ENCODE results near the gene EPAS1. TPM values are rescaled to one million over a fixed set of nuclear protein-coding genes. Genes with fewer than 3 reads are reported as not detected.

The EPAS1 gene
- total and polyA plus RNA-seq, 2 experiments from 2014 or later = 47.5 to 73.8 TPM

GRCh38 chr2:46339200-46339599, 42.0 kb downstream of the EPAS1 start:
- Histone ChIP-seq H3K4me3 (no peak overlapping the region), H3K27ac (no peak overlapping the region), H3K9me2 (ENCODE audit: insufficient read depth) (no peaks in the 10 kb centered on the region), H3K4me2 (ENCODE audit: unreplicated experiment) (no peak overlapping the region), H3K9ac (no peak overlapping the region), H2AFZ (no peak overlapping the region), H3K36me3 (ENCODE audit: low read depth) (no peaks in the 10 kb centered on the region), H3K9me3 (ENCODE audit: low read depth) (no peaks in the 10 kb centered on the region), H3K4me1 (ENCODE audit: insufficient read depth) (peaks cover 35% of the 10 kb centered on the region), H3K79me2 (ENCODE audit: insufficient read depth) (peaks cover 78% of the 10 kb centered on the region), H3F3A (ENCODE audit: insufficient read depth) (peaks cover 32% of the 10 kb centered on the region), H3K27me3 (replicated peaks; ENCODE audit: insufficient read depth) (no peaks in the 10 kb centered on the region), H4K20me1 (ENCODE audit: insufficient read depth) (0 out of 2 replicates have a peak, but pooled peaks cover 4% of the 10 kb centered on the region)
- 80 to 85% methylated on average over 6 of the region's 6 CpGs for whole genome bisulfite sequencing, 2 experiments (ENCODE audit: low coverage in 1 of 2, low lambda C conversion rate in 2 of 2, missing lambda C conversion rate in 2 of 2)
- in situ Hi-C loops (cut with MboI) = no loop called here
- DNase-seq = no peak
- TF ChIP-seq EZH2 (IDR thresholded peaks at IDR 0.05; ENCODE audit: insufficient read depth, poor library complexity, severe bottlenecking) (no peak), EZH2phosphoT487 (IDR thresholded peaks at IDR 0.05; ENCODE audit: insufficient read depth, low read depth) (no peak)

- WGBS, 2 experiments (ENCODE audit: low coverage in 1 of 2, low lambda C conversion rate in 2 of 2, missing lambda C conversion rate in 2 of 2) = 93% methylated on average over 12 of the region's 12 CpGs
- H3F3A ChIP-seq (ENCODE audit: insufficient read depth) = peaks cover 28% of the 10 kb centered on the region
- in situ Hi-C loops (cut with MboI) = no loop called here
- no peak overlapping the region for H3K27ac ChIP-seq
- H3K79me2 ChIP-seq (ENCODE audit: insufficient read depth) = peaks cover 85% of the 10 kb centered on the region
- H3K9me2 ChIP-seq (ENCODE audit: insufficient read depth) = no peaks in the 10 kb centered on the region
- no peaks in the 10 kb centered on the region for H3K27me3 ChIP-seq (replicated peaks; ENCODE audit: insufficient read depth)
- peak; percentile 20 for DNase-seq
- H3K9me3 ChIP-seq (ENCODE audit: low read depth) = no peaks in the 10 kb centered on the region
- H4K20me1 ChIP-seq (ENCODE audit: insufficient read depth) = 0 out of 2 replicates have a peak, but pooled peaks cover 4% of the 10 kb centered on the region
- H3K9ac ChIP-seq = no peak overlapping the region
- peaks cover 31% of the 10 kb centered on the region for H3K4me1 ChIP-seq (ENCODE audit: insufficient read depth)
- no peaks in the 10 kb centered on the region for H3K36me3 ChIP-seq (ENCODE audit: low read depth)
- H3K4me2 ChIP-seq (ENCODE audit: unreplicated experiment) = no peak overlapping the region
- TF ChIP-seq EZH2 (IDR thresholded peaks at IDR 0.05; ENCODE audit: insufficient read depth, poor library complexity, severe bottlenecking) (no peak), EZH2phosphoT487 (IDR thresholded peaks at IDR 0.05; ENCODE audit: insufficient read depth, low read depth) (no peak)
- no peak overlapping the region for H3K4me3 ChIP-seq
- no peak overlapping the region for H2AFZ ChIP-seq
Observed at GRCh38 chr2:46339676-46340459, 42.7 kb downstream of the EPAS1 start.

GRCh38 chr2:46340740-46341420, 43.7 kb downstream of the EPAS1 start:
- Histone ChIP-seq H3K27ac (no peak overlapping the region), H3K4me2 (ENCODE audit: unreplicated experiment) (no peak overlapping the region), H3K4me3 (no peak overlapping the region), H3K9ac (no peak overlapping the region), H3K9me2 (ENCODE audit: insufficient read depth) (no peaks in the 10 kb centered on the region), H2AFZ (no peak overlapping the region), H3K79me2 (ENCODE audit: insufficient read depth) (peaks cover 95% of the 10 kb centered on the region), H4K20me1 (ENCODE audit: insufficient read depth) (0 out of 2 replicates have a peak, but pooled peaks cover 4% of the 10 kb centered on the region), H3K36me3 (ENCODE audit: low read depth) (no peaks in the 10 kb centered on the region), H3F3A (ENCODE audit: insufficient read depth) (peaks cover 19% of the 10 kb centered on the region), H3K9me3 (ENCODE audit: low read depth) (no peaks in the 10 kb centered on the region), H3K4me1 (ENCODE audit: insufficient read depth) (peaks cover 21% of the 10 kb centered on the region), H3K27me3 (replicated peaks; ENCODE audit: insufficient read depth) (no peaks in the 10 kb centered on the region)
- 84 to 85% methylated on average over 4 of the region's 4 CpGs for WGBS, 2 experiments (ENCODE audit: low coverage in 1 of 2, low lambda C conversion rate in 2 of 2, missing lambda C conversion rate in 2 of 2)
- DNase-seq = no peak
- TF ChIP-seq EZH2phosphoT487 (IDR thresholded peaks at IDR 0.05; ENCODE audit: insufficient read depth, low read depth) = no peak
- no peak for TF ChIP-seq EZH2 (IDR thresholded peaks at IDR 0.05; ENCODE audit: insufficient read depth, poor library complexity, severe bottlenecking)
- in situ Hi-C loops (cut with MboI) = no loop called here

- H3K9ac ChIP-seq = no peak overlapping the region
- H3F3A ChIP-seq (ENCODE audit: insufficient read depth) = peaks cover 3% of the 10 kb centered on the region; the same call in 1 of the 2 replicates
- H3K4me3 ChIP-seq = no peak overlapping the region
- H3K36me3 ChIP-seq (ENCODE audit: low read depth) = no peaks in the 10 kb centered on the region
- no peak overlapping the region for H2AFZ ChIP-seq
- TF ChIP-seq EZH2 (IDR thresholded peaks at IDR 0.05; ENCODE audit: insufficient read depth, poor library complexity, severe bottlenecking) (no peak), EZH2phosphoT487 (IDR thresholded peaks at IDR 0.05; ENCODE audit: insufficient read depth, low read depth) (no peak)
- no peak for DNase-seq
- peaks cover 2% of the 10 kb centered on the region; the same call in 1 of the 2 replicates for H3K4me1 ChIP-seq (ENCODE audit: insufficient read depth)
- in situ Hi-C loops (cut with MboI) = no loop called here
- no peak overlapping the region for H3K27ac ChIP-seq
- no peaks in the 10 kb centered on the region for H3K9me3 ChIP-seq (ENCODE audit: low read depth)
- H3K79me2 ChIP-seq (ENCODE audit: insufficient read depth) = peaks cover 89% of the 10 kb centered on the region
- 0 out of 2 replicates have a peak, but pooled peaks cover 4% of the 10 kb centered on the region for H4K20me1 ChIP-seq (ENCODE audit: insufficient read depth)
- H3K27me3 ChIP-seq (replicated peaks; ENCODE audit: insufficient read depth) = no peaks in the 10 kb centered on the region
- H3K4me2 ChIP-seq (ENCODE audit: unreplicated experiment) = no peak overlapping the region
- H3K9me2 ChIP-seq (ENCODE audit: insufficient read depth) = no peaks in the 10 kb centered on the region
- WGBS, 2 experiments (ENCODE audit: low coverage in 1 of 2, low lambda C conversion rate in 2 of 2, missing lambda C conversion rate in 2 of 2) = 92 to 93% methylated on average over 9 of the region's 9 CpGs
Observed at GRCh38 chr2:46342566-46343315, 45.5 kb downstream of the EPAS1 start.
